Measurements from ENCODE around the gene SLC7A4.
A peak's percentile ranks its signal among the peaks of the same experiment; 100 is the strongest.
"Not testable (repeated sequence)": the region's sequence is repeated elsewhere in the genome, so short reads cannot be mapped to it uniquely, and the experiment has no call there.

SLC7A4 gene

GRCh38 chr22:21064917-21065864 is 32.8 kb upstream of the SLC7A4 start:
- no peak for DNase-seq (ENCODE audit: low read depth, low spot score)

- DNase-seq (ENCODE audit: low read depth, low spot score), result not testable (repeated sequence)
These were observed 32.1 kb upstream of the SLC7A4 start for GRCh38 chr22:21064425-21064824.

- not testable (repeated sequence) for DNase-seq (ENCODE audit: low read depth, low spot score)
These were observed 29.4 kb upstream of the SLC7A4 start for GRCh38 chr22:21061660-21062321.

GRCh38 chr22:21060363-21060762 is 28.0 kb upstream of the SLC7A4 start:
- DNase-seq (ENCODE audit: low read depth, low spot score), result not testable (repeated sequence)

GRCh38 chr22:21055880-21056319 is 23.5 kb upstream of the SLC7A4 start:
- no peak for DNase-seq (ENCODE audit: low read depth, low spot score)

GRCh38 chr22:21055564-21055834 is 23.1 kb upstream of the SLC7A4 start:
- no peak for DNase-seq (ENCODE audit: low read depth, low spot score)

- DNase-seq (ENCODE audit: low read depth, low spot score), result no peak
These were observed 22.6 kb upstream of the SLC7A4 start for GRCh38 chr22:21054714-21055563.

GRCh38 chr22:21054046-21054713 is 21.8 kb upstream of the SLC7A4 start:
- no peak for DNase-seq (ENCODE audit: low read depth, low spot score)

- DNase-seq (ENCODE audit: low read depth, low spot score), result no peak
These were observed 20.5 kb upstream of the SLC7A4 start for GRCh38 chr22:21052715-21053459.

- DNase-seq (ENCODE audit: low read depth, low spot score), result no peak
These were observed 19.6 kb upstream of the SLC7A4 start for GRCh38 chr22:21051831-21052400.

GRCh38 chr22:21051145-21051830 is 18.9 kb upstream of the SLC7A4 start:
- no peak for DNase-seq (ENCODE audit: low read depth, low spot score)

GRCh38 chr22:21048965-21049364 is 16.6 kb upstream of the SLC7A4 start:
- DNase-seq (ENCODE audit: low read depth, low spot score), result not testable (repeated sequence)

- DNase-seq (ENCODE audit: low read depth, low spot score), result not testable (repeated sequence)
These were observed 16.1 kb upstream of the SLC7A4 start for GRCh38 chr22:21048448-21048847.

- no peak for DNase-seq (ENCODE audit: low read depth, low spot score)
These were observed 15.4 kb upstream of the SLC7A4 start for GRCh38 chr22:21047730-21048129.

- DNase-seq (ENCODE audit: low read depth, low spot score), result no peak
These were observed 14.8 kb upstream of the SLC7A4 start for GRCh38 chr22:21047035-21047661.

- DNase-seq (ENCODE audit: low read depth, low spot score), result peak; percentile 83
These were observed 13.4 kb upstream of the SLC7A4 start, which contains the start of gene LRRC74B for GRCh38 chr22:21045585-21046294. Gene LRRC74B (plus strand): TSS chr22:21045946. CDS start chr22:21045987, 41 bp downstream.

- peak; percentile 88 for DNase-seq (ENCODE audit: low read depth, low spot score)
These were observed 12.7 kb upstream of the SLC7A4 start for GRCh38 chr22:21044931-21045584.
